Measurements from ENCODE around the gene PPP1R14B. TPM values are rescaled to one million over a fixed set of nuclear protein-coding genes. Genes with fewer than 3 reads are reported as not detected.

Gene PPP1R14B
- total and polyA plus RNA-seq, 2 of the 13 experiments (the other 11 are each of a cell fraction or from before 2014, with no cell fraction given) = 110 to 148 TPM

GRCh38 chr11:64245797-64246620 is 734 bp downstream of the PPP1R14B start (continued):
- TF ChIP-seq ZHX2 (IDR thresholded peaks at IDR 0.05; ENCODE audit: low read depth) (no peak), ZHX2 (CRISPR knock-in tag; IDR thresholded peaks at IDR 0.05; ENCODE audit: borderline replicate concordance) (no peak), SOX6 (IDR thresholded peaks at IDR 0.05) (no peak), SOX6 (CRISPR knock-in tag; IDR thresholded peaks at IDR 0.05) (0 out of 2 replicates have a peak, but pooled peaks have one; percentile 18), ZNF563 (CRISPR knock-in tag; IDR thresholded peaks at IDR 0.05) (0 out of 2 replicates have a peak, but pooled peaks have one; percentile 26), ZNF839 (CRISPR knock-in tag; IDR thresholded peaks at IDR 0.05; ENCODE audit: borderline replicate concordance) (0 out of 2 replicates have a peak, but pooled peaks have one; percentile 65), GATAD2A (CRISPR knock-in tag; IDR thresholded peaks at IDR 0.05) (no peak), ZNF543 (CRISPR knock-in tag; IDR thresholded peaks at IDR 0.05) (0 out of 2 replicates have a peak, but pooled peaks have one; percentile 44), POLR2G (IDR thresholded peaks at IDR 0.05; ENCODE audit: low read depth, low read length) (peak; percentile 44; the same call in 1 of the 2 replicates), ATRX (CRISPR knock-in tag; IDR thresholded peaks at IDR 0.05; ENCODE audit: borderline replicate concordance) (no peak), ZNF768 (CRISPR knock-in tag; IDR thresholded peaks at IDR 0.05) (peak; percentile 74; the same call in 1 of the 2 replicates), ZNF253 (CRISPR knock-in tag; IDR thresholded peaks at IDR 0.05; ENCODE audit: borderline replicate concordance) (no peak), MTF2 (CRISPR knock-in tag; IDR thresholded peaks at IDR 0.05; ENCODE audit: borderline replicate concordance) (no peak), SMARCE1 (IDR thresholded peaks at IDR 0.05; ENCODE audit: borderline replicate concordance) (no peak), TEAD3 (CRISPR knock-in tag; optimal IDR thresholded peaks at IDR 0.05; ENCODE audit: borderline replicate concordance) (peak; percentile 39), ATAD3A (CRISPR knock-in tag; IDR thresholded peaks at IDR 0.05) (no peak), HNF4G (IDR thresholded peaks at IDR 0.05; ENCODE audit: borderline replicate concordance, low read depth, low read length) (0 out of 2 replicates have a peak, but pooled peaks have one; percentile 33), HNF4G (CRISPR knock-in tag; IDR thresholded peaks at IDR 0.05; ENCODE audit: borderline replicate concordance, low read depth) (no peak), MAZ (IDR thresholded peaks at IDR 0.05; ENCODE audit: borderline replicate concordance, low read depth, low read length) (no peak), MAZ (CRISPR knock-in tag; IDR thresholded peaks at IDR 0.05; ENCODE audit: low read depth) (peak; percentile 36; the same call in 1 of the 2 replicates), JUND (CRISPR knock-in tag; IDR thresholded peaks at IDR 0.05) (0 out of 2 replicates have a peak, but pooled peaks have one; percentile 33), ETV6 (CRISPR knock-in tag; conservative IDR thresholded peaks at IDR 0.05) (no peak), TFDP2 (CRISPR knock-in tag; IDR thresholded peaks at IDR 0.05) (no peak)

All from HepG2 (cell line).